ENCODE results near the gene POLR2J.
"Not testable (repeated sequence)": the region's sequence is repeated elsewhere in the genome, so short reads cannot be mapped to it uniquely, and the experiment has no call there.

The POLR2J gene

GRCh38 chr7:102497308-102497707 lies 18.6 kb upstream of the POLR2J start:
- DNase-seq (ENCODE audit: extremely low read depth, low read depth): not testable (repeated sequence)

DNA sequence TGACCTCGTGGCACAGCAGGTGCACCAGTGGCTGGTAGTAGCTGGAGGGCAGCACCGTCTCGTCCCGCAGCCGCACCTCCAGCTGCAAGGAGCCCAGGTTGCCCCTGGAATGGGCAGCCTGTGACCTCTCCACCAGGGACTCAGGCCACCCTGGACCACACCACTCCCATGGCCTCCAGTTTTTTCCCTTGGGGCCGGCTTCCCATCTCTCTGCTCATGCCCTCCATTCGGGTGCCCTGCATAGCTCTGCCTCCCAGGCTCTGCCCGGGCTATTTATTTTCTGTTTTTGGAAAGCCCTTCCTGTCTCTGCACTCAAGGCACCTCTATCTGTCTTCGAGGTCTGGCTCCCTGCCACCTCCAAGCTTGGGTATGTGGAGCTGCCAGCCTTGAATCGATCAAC lies 18.1 kb upstream of the POLR2J start:
- not testable (repeated sequence) for DNase-seq (ENCODE audit: extremely low read depth, low read depth)

DNA sequence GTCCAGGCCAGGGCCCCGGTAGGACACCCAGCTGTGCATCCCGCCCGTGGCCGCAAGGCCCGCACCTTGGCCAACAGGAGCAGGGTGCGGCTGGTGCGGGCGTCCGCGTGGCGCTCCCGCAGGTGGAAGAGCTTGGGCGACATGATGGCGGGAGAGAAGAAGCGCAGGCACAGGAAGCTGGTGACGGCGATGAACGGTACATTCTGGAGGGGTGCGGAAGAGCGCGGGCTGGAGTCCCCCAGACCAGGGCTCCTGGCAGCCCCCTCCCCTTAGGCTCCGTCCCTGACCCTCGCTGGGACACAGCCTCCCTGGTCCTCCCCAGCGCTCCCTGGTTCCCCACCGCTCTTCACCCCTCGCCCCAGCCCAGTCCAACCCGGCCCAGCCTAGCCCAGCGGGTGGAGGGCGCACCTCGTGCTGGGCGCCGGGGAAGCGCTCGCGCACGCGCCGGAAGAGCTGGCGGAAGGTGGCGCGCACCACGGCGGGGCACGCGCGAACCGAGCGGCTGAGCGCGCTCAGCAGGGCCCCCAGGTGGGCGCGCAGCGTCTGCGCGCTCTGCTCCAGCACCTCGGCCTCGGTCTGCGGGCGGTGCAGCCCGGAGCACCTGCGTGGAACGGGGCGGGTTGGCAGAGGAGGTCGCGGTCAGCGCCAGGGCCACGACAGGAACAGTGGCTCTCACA lies 15.9 kb upstream of the POLR2J start:
- not testable (repeated sequence) for DNase-seq (ENCODE audit: extremely low read depth, low read depth)

DNA sequence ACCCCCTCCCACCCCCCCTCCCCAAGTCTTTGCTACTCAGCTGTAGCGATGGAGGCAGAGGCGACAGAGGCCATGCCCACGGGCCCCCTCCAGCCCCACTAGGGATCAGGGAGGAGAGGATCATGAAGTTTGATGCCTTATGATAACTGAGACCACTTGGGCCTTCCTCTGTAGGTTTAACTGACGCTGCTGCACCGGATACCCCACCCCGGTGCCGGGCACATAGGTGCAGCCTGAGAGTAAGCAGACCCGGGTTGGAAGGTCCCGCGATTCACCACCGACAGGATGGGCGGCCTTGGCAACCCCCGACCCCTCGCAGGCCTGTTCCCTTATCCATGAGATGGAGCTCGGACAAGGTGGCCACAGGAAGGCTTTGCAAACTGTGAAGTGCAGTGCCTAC lies 15.3 kb upstream of the POLR2J start:
- not testable (repeated sequence) for DNase-seq (ENCODE audit: extremely low read depth, low read depth)

GRCh38 chr7:102493220-102493935 lies 14.7 kb upstream of the POLR2J start:
- DNase-seq (ENCODE audit: extremely low read depth, low read depth): not testable (repeated sequence)

- DNase-seq (ENCODE audit: extremely low read depth, low read depth): not testable (repeated sequence)
Measured at GRCh38 chr7:102490529-102491075, 11.9 kb upstream of the POLR2J start.

DNA sequence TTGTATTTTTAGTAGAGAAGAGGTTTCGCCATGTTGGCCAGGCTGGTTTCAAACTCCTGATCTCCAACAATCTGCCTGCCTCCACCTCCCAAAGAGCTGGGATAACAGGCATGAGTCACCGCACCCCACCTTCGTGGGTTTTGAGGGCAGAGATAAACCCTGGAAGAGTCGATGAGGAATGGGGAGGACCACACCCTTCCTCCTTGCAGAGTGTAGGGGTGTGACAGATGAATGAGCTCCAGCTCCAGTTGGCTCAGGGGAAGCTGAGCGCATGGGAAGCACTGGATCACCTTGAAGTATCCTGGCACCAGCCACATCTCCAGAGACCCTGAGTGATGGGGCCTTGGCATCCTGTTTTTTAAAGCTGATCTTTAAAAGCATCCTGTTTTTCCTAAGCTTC lies 5.6 kb upstream of the POLR2J start:
- not testable (repeated sequence) for DNase-seq (ENCODE audit: extremely low read depth, low read depth)

DNA sequence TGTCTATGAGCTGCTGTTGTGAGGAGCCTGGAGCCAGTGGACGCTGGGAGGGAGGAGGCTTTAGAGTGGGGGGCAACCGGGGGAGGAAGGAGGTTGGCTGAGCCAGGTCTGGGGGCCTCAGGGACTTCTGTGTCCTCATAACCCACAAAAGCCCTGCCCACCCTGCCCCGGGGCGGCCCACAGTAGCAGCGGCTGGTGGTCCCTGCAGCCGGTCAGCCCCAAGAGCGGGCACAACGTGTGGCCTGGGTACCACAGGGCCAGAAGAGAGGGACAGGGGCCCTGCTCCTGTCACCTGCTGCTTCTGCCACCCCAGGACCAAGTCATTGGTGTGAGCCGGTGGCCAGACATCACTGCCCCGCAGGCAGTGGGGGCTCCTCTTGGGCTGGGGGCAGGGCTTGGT lies 3.2 kb upstream of the POLR2J start:
- DNase-seq (ENCODE audit: extremely low read depth, low read depth): not testable (repeated sequence)

- TF ChIP-seq CTCF (IDR thresholded peaks at IDR 0.05; ENCODE audit: low read depth, low read length): peak; percentile 24
Measured at GRCh38 chr7:102479982-102480637, 1.4 kb upstream of the POLR2J start.

GRCh38 chr7:102479209-102479584 lies 475 bp upstream of the POLR2J start:
- not testable (repeated sequence) for DNase-seq (ENCODE audit: extremely low read depth, low read depth)

More at GRCh38 chr7:102479982-102480637, 1.4 kb upstream of the POLR2J start:
- not testable (repeated sequence) for DNase-seq (ENCODE audit: extremely low read depth, low read depth)

- not testable (repeated sequence) for DNase-seq (ENCODE audit: extremely low read depth, low read depth)
Measured at GRCh38 chr7:102474736-102475435, 3.8 kb downstream of the POLR2J start.

DNA sequence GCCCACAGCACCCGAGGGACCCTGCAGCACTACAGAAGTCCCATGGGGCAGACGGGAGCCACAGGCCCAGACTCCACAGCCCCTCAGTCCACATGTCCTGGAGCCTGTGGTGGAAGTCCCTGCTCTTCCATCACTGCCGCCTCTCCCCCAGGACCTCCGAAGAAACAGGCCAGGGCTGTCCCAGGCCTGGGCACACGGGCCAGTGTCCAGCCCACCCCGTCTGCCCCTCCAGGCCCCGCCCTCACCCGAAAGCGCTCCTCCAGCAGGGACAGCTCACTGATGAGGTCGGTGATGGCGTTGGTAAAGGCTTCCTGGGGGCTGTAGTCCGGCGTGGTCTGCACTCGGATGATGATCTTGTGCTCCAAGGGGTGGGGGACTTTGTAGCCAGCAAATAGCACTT lies 4.6 kb downstream of the POLR2J start:
- DNase-seq (ENCODE audit: extremely low read depth, low read depth): not testable (repeated sequence)

- no peak for TF ChIP-seq CTCF (IDR thresholded peaks at IDR 0.05; ENCODE audit: low read depth, low read length)
- no peak for DNase-seq (ENCODE audit: extremely low read depth, low read depth)
Measured at GRCh38 chr7:102473271-102473991, 5.3 kb downstream of the POLR2J start.
